ENCODE measurements around the gene OXSR1.
A peak's percentile ranks its signal among the peaks of the same experiment; 100 is the strongest.
"Not testable (repeated sequence)": the region's sequence is repeated elsewhere in the genome, so short reads cannot be mapped to it uniquely, and the experiment has no call there.

OXSR1 gene

DNA sequence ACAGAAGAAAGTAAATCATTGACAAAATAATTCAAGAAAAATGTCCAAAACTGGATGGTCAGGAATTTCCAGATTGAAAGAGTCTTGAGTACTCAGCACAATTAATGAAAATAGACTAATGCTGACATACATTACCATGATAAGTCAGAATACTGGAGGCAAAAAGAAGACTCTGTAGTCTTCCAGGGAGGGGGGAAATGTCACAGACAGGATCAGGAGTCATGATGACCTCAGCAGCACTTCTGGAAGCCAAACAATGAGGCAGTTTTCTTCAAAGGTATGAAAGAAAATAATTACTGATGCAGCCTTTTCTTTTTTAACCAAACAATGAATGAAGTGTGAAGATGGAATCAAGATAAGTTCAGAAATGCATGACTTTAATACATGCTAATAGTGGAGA, 70.1 kb downstream of the OXSR1 start:
- DNase-seq, result no peak

DNA sequence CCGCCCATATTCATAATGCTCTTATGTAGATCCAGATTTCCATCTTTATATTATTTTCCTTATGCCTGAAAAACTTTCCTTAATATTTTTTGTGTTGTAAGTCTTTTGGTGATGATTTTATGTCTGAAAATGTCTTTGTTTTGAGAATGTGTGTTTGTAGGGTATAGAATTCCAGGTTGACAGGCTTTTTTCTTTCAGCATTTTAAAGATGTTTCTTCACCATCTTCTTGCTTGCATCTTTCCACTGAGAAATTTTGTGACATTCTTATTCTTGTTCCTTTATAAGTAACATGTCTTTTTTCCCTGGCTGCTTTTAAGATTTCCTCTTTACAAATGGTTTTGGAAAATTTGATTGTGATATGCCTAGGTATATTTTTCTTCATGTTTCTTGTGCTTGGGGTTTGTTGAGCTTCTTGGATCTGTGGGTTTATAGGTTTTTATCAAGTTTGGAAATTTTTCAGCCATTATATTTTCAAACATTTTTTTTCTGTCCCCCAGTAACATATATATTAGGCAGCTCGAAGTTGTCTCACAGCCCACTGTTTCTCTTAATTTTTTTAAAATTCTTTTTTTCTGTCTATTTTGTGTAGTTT, 73.2 kb downstream of the OXSR1 start:
- no peak for DNase-seq

DNA sequence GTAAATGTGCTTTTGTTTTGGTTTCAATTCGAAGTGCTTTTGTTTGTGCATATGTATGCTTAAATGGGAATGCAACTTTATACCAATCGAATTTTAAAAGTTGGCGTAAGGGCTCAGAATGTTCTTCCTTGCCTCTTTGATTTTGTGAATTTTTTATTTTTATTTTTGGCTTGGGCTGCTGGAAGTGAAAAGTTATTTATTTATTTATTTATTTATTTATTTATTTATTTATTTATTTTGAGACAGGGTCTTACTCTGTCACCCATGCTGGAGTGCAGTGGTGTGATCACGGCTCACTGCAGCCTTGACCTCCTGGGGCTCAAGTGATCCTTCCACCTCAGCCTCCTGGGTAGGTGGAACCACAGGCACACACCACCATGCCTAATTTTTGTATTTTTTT, 77.5 kb downstream of the OXSR1 start:
- DNase-seq, result not testable (repeated sequence)

DNA sequence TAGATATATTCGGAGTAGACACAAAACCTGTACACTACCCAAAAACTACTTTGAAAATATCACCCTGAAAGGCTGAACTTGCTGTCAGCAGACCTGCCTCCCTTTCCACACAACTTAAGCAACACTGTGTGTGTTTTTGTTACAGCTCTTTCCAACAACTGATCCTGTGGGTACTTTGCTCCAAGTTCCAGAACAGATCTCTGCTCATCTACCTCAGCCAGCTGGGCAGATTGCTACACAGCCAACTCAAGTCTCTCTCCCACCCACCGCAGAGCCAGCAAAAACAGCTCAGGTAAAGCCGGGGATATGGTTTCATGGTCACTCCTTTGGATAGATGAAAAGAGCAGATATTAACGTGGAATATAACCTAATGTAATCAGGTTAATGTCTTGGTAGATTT, 80.6 kb downstream of the OXSR1 start:
- no peak for DNase-seq

DNA sequence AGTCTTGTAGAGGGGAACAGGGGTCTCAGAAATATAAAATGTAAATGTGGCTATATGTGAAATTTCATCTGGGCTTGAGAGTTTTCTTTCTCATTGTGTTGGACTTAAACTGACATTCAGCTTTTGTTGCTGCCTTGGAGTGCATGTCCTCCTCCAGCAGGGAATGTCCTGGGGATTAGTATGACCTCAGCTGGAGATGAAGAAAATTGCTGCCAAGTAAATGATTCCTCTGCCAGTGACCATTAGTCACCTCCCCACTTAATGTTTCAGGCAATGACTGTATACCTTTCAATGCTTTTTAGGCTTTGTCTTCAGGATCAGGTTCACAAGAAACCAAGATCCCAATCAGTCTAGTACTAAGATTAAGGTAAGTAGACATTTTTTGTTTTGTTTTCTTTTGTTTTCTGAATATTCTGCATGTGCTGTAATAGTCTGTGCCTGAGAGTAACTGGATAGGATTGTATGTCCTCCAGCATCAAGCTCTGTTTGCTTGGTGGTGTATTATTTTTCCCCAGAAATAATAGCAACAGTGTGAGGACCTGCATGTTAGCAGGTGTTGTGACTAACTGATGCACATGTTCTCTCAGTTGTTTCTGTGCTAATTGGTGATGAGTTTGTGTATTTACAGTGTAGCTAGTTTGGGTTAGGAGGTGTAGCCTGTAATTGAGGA, 82.2 kb downstream of the OXSR1 start:
- peak; percentile 89 for DNase-seq

DNA sequence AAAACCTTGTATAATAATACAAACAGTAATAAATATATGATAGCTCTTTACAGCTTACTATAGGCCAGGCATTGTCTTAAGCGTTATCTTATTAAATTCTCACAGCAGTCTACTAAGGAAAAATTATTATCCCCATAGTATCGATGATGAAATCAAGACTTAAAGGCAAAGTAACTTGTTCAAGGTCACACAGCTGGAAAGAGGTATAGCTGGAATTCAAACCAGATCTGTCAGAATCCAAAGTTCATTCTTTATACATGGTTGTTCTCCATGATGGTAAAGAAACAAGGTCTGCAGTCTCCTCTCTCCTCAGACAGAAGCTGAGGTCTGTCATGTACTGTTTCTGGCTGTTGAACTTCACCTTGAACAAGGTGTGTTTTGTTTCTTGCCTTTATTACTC, 84.9 kb downstream of the OXSR1 start:
- no peak for DNase-seq

DNA sequence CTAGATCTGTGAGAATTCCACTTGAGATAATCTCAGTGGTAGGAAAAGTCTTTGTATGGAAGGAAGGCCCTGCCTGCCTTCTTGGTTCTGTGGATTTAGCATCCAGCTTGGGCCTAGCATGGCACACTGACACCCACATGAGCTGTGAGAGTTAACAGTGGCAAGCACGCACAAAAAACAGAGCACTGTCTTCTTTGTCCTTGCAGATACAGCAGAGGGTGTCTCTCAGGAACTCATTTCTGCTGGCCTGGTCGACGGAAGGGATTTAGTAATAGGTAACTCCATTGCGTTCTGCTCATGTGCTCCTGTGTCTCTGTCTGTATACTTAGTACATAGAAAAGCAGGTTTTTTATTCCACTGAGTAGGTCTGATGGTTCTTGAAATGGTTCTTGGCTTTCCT, 85.9 kb downstream of the OXSR1 start:
- DNase-seq, result no peak

DNA sequence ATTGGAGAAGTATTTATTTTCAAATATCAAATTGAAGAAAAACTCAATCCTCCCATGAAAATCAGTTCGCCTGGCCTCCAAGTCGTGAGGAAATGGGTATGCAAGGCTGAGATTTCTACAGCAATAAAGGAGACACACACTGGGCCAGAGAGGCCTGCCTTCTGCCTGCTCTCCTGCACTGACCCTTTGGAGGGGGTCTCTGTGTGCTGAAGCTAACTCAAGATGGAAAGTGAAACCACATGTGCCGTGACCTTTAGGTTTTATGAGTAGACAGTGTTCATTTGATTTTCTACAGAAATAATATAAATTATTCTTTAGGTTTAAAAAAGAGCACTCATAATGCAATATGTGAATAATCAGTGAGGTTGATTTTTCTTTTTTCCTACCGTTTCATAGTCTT, 88.4 kb downstream of the OXSR1 start:
- no peak for DNase-seq

DNA sequence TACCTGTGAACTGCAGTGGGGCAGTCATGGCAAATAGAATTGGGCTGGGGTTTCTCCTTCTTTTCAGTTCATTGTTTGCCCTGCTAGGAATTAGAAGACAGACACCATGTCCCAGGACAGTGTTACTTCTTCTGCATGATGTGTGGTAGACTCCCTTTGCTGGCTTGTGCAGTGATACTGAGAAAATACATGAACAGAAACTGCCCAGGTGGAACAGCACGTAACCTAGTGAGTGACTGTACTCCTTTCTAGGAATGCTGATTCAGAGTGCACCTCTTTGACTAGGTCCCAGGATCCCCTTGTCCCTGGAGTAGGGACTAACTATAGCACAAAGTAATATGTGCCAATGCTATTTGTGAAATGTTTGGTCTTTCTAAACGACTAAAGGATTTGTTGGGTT, 89.5 kb downstream of the OXSR1 start:
- DNase-seq, result no peak

DNA sequence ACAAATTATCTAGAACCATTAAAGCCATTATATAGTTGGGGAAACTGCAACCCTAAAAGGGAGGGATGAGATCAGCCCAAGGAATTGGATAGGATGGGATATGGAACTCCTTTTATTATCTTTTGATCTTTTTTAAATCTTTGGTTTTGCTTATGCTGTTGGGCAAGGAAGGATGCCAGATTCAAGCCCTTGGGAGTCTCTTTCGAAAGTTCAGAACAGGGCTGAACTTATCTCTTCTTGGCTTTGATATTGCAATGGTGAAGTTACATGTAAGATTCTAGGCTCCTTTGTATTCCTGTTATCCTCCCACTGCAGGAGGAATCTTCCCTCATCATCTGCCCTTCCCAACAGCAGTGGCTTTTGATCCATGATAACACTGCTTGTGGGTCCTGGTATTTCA, 90.3 kb downstream of the OXSR1 start:
- no peak for DNase-seq

DNA sequence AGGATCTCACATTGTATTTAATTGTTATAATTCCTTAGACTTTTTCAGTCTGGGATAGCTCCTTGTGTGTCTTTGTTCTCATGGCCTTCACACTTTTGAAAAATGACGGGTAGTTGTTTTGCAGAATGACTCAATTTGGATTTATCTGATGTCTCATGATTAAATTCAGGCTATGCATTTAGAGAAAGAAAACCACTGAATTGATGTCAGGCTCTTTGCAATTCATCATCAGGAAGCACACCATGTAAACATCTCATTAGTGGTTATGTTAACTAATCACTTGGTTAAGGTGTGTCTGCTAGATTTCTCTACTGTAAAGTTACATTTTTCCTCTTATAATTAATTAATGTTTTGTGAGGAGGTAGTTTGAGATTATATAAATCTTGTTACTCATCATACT, 92.2 kb downstream of the OXSR1 start:
- DNase-seq, result no peak

DNA sequence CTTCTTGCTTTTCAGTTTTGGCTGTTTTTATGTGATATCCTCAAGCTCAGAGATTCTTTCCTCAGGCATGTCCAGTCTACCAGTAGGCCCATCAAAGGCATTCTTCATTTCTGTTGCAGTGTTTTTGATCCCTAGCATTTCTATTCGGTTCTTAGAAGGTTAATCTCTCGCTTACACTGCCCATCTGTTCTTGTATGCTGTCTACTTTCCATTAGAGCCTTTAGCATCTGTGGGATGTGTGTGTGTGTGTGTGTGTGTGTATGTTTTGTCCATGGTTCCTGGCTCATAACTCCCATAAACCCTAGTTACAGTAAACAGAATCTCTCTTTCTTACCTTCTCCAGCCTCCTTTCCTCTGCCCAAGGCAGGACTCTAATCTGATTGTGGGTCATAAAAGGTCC, 95.1 kb downstream of the OXSR1 start:
- no peak for DNase-seq

DNA sequence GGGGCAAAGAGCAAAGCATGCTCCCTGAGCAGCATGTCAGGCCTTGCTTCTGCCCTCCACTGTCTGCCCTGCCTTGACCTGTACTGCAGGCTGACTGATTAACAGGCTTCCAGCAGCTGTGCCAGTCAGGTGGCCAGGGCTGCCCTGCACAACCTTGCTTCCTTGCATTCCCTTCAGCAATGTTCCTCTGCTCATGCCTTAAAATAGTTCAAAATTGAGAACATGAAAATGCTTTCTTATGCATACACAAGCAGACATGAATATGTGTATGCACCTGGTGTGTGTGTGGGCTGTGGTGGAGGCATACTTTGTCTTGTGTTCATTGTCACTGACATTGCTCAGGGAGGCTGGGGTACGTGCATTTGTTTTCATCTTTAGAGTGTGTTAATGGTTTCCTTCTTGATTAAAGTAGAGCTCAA, 99.0 kb downstream of the OXSR1 start:
- DNase-seq, result no peak

DNA sequence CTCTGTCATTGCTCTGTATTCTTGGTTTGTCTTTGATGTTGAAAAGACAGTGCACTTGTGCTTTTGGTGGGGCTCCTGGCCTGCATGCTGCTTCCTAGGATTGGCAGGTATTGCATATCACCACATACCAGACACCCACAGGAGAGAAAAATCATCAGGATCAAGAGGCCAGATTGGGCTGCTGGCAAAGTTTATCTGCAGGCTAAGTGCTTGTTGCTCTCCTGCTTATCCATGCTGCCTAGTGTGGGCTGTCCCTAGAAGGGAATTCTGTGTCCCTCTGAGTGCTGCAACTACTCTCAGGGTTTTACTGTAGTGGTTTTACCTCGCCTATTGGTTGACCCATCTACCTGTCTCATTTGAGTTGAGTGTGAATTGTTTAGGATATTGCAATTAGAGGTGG, 99.4 kb downstream of the OXSR1 start:
- no peak for DNase-seq

DNA sequence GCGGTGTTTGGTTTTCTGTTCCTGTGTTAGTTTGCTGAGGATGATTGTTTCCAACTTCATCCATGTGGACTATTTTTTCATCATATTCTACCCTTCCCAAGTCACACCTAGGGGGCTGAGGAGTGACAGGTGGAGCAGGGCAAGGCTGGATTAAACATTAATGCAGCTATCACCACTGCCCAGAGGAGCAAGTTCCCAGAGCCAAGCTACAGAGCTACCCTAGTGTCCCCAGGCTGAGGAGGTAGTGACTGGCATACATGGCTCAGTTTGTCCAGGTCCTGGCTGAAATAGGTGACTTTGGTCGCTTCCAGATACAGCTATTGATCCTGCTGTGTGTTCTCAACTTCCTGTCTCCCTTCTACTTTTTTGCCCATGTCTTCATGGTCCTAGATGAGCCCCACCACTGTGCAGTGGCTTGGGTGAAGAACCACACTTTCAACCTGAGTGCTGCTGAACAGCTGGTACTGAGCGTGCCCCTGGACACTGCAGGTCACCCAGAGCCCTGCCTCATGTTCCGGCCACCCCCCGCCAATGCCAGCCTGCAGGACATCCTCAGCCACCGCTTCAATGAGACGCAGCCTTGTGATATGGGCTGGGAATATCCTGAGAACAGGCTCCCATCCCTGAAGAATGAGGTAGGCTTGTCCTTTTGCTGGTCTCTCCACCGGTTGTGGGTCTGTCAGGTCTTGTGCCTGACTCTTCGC, 100.4 kb downstream of the OXSR1 start, which contains the start of gene SLC22A13:
Gene SLC22A13, plus strand, starts transcription at position 209 of the 704 bp plus-strand sequence. Its CDS starts 49 bp downstream, at position 258.
- no peak for DNase-seq

DNA sequence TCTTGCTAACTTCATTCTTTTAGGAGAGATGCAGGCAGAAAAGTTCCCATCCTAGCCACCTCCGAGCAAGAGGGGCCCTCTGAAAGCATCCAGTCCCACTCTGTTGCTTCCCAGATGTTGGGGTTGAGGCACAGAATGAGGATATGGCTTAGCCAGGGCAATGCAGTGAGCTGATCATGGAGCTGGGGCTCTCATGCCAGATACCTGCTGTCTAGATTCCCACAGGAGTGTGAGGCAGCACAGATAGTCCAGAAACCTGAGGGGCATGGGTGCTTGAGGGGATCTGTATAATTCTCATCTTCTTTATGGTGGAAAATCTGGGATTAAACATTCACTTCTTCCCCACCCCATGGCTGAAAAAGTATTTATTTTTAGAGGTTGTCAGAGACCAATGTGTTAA, 101.5 kb downstream of the OXSR1 start:
- DNase-seq, result no peak

DNA sequence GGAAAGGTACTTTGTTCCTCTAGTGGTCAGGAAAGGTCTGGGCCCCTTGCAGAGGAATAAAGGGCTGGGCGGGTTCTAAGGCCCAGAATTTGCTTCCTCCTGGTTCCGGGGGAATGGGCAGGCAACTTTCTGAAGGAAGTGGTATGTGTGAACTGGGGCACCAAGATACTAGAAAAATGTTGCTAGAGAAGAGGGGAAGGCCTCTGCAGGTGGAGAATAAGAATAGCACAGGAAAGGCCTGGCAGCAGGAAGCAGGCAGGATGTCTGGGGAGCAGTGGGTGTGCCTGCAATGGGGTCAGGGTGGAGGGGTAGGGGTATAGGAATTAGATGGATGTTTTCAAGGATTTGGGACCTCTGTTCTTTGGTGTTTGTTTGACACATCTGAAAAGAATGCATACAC, 102.3 kb downstream of the OXSR1 start:
- DNase-seq, result no peak

DNA sequence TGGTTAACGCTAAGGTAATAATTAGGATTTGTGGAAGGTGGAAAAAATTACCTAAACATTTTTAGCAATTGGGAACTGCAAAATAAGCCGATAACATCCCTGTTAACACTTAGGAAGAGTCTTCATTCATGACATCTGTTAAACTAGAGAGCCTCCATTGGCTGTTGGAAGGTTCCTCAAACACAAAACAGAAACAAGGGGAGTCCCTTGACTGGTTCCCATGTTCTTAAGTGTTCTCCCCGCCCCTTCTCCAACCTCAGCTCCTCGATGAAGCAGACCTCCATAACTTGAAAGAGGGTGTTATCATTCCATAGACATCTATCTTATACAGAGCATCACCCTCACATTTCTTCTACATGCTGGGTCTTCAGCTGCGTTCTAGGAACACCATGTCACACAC, 102.8 kb downstream of the OXSR1 start:
- no peak for DNase-seq

DNA sequence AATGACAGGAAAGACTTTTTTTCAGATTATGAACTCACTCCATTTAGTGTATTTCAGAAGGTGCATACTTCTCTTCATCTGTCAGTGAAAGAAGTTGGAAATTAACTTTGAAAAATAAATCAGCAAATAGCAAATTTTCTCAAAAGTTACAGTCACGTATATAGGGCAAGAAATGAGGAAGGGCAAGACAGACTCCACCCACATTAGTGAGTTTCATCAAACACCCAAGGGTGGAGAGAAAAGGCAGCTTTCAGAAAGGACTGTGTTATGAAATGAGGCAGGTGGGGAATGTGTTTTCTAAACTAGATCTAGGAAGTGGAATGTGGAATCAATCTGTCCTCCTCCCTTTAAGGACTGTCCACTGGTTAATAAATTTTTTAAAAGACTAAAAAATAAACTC, 103.2 kb downstream of the OXSR1 start:
- DNase-seq, result no peak

DNA sequence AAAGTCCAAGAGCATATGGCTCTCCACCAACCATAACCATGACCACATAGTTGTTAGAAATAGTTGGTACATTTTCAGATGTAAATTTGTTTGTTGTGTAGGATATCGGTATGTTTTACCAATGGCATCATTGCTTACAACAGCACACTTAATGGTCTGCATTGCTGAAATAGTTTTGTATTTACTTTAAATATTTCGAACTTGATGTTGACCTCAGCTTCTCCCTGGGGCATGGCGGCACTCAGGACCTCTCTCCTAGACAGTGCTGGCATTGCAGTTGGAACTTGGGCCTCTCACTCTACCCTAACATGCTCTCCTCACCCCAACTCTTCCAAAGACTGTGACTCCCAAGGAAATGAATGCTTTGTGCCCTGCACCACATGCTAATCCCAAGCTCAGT, 105.3 kb downstream of the OXSR1 start:
- DNase-seq, result no peak

DNA sequence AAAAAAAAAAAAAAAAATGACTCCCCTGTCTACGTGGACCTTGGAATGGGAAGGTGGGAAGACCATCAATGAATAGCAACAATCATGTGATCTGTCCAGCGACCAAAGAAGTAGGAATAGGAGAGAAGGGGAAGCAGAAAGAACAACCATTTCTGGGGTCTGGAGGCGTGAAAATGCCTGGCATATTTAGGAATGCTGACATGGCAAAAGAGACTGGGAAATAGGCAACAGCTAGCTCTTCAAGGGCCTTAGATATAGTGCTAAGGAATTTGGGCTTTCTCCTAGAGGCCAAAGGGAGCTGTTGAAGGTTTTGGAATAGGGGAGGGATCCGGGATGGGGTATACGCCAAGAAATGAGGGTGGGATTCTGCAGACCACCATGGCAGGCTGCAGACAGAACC, 106.2 kb downstream of the OXSR1 start:
- no peak for DNase-seq

DNA sequence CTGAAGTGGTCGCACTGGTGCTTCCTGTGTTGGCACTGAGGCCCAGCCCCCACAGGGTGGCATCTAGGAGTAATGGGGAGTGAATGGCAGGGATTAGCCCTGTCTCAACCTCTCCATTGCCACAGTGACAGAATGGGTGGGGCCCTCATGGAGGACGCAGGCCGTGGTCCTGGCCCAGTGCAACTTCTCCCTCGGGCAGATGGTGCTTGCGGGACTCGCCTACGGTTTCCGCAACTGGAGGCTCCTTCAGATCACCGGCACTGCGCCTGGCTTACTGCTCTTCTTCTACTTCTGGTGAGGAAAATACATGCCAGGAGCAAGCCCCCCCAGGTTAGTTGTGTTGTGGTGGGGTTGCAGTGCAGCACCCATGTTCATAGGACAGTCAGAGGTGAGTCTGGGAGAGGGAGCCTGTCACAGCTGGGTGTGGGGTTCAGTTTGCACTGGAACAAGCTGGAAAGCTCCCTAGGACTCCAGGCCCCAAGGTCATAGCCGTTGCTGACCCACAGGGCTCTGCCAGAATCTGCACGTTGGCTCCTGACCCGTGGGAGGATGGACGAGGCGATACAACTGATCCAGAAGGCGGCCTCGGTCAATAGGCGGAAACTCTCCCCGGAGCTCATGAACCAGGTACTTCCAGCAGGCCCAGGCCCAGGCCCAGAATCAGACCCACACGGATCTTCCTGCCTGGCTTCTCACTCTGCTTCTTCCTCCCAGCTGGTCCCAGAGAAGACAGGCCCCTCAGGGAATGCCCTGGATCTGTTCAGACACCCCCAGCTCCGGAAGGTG, 109.7 kb downstream of the OXSR1 start:
- DNase-seq, result no peak

DNA sequence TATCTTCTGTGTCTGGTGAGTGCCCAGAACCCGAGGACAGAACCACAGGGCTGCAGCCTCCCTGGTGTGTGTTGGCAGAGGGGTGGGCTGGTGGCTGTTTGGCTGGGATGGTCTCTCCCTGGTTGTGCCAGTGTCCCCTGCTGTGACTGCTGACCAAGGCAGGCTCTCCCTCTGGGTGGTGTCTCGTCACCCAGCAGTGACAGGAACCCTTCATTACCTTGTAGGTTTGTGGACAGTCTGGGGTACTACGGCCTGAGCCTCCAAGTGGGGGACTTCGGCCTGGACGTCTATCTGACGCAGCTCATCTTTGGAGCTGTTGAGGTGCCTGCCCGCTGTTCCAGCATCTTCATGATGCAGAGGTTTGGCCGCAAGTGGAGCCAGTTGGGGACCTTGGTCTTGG, 110.3 kb downstream of the OXSR1 start:
- no peak for DNase-seq
